ENCODE data around the gene CABLES1. TPM values are rescaled to one million over a fixed set of nuclear protein-coding genes. Genes with fewer than 3 reads are reported as not detected.
"Not testable (repeated sequence)": the region's sequence is repeated elsewhere in the genome, so short reads cannot be mapped to it uniquely, and the experiment has no call there.

CABLES1 gene
- total RNA-seq, 4 donors from 2014 or later: 6.6 to 28.5 (median 19.5) TPM

GRCh38 chr18:23107718-23108117, 27.6 kb upstream of the CABLES1 start:
- no peak for DNase-seq
- Histone ChIP-seq H3K4me1 (peaks cover 0 to 10% (median 0%) of the 10 kb centered on the region in 4 donors), H3K27me3 (no peaks in the 10 kb centered on the region), H3K4me3 (no peak overlapping the region), H3K36me3 (no peaks in the 10 kb centered on the region), H3K9me3 (peaks cover 0 to 3% (median 0%) of the 10 kb centered on the region in 4 donors), H3K27ac (no peak overlapping the region)
- no peak for TF ChIP-seq POLR2A (IDR thresholded peaks at IDR 0.05)
- TF ChIP-seq CTCF (IDR thresholded peaks at IDR 0.05): no peak

- no peaks in the 10 kb centered on the region for H3K36me3 ChIP-seq
- H3K27ac ChIP-seq: no peak overlapping the region
- peaks cover 0 to 10% (median 0%) of the 10 kb centered on the region in 4 donors for H3K4me1 ChIP-seq
- no peaks in the 10 kb centered on the region for H3K27me3 ChIP-seq
- DNase-seq: no peak
- TF ChIP-seq CTCF (IDR thresholded peaks at IDR 0.05): no peak
- TF ChIP-seq POLR2A (IDR thresholded peaks at IDR 0.05): no peak
- peaks cover 0 to 3% (median 0%) of the 10 kb centered on the region in 4 donors for H3K9me3 ChIP-seq
- H3K4me3 ChIP-seq: no peak overlapping the region
Observed at GRCh38 chr18:23108496-23108895, 26.8 kb upstream of the CABLES1 start.

- H3K27me3 ChIP-seq, H3K27ac ChIP-seq, H3K36me3 ChIP-seq, H3K4me1 ChIP-seq, H3K4me3 ChIP-seq, H3K9me3 ChIP-seq, DNase-seq: not testable (repeated sequence)
Observed at GRCh38 chr18:23109163-23109562, 26.1 kb upstream of the CABLES1 start.

GRCh38 chr18:23113576-23113975, 21.7 kb upstream of the CABLES1 start:
- H3K4me3 ChIP-seq: no peak overlapping the region
- H3K36me3 ChIP-seq: no peaks in the 10 kb centered on the region
- no peak overlapping the region for H3K27ac ChIP-seq
- TF ChIP-seq POLR2A (IDR thresholded peaks at IDR 0.05) (no peak), CTCF (IDR thresholded peaks at IDR 0.05) (no peak)
- peaks cover 0 to 12% (median 2%) of the 10 kb centered on the region in 4 donors for H3K4me1 ChIP-seq
- no peaks in the 10 kb centered on the region for H3K27me3 ChIP-seq
- no peak for DNase-seq
- H3K9me3 ChIP-seq: peaks cover 0 to 3% (median 0%) of the 10 kb centered on the region in 4 donors

- Histone ChIP-seq H3K4me3 (no peak overlapping the region), H3K27ac (peak overlapping the region in 2 of 4 donors; percentile 43 to 65), H3K4me1 (peaks cover 0 to 12% (median 2%) of the 10 kb centered on the region in 4 donors), H3K36me3 (no peaks in the 10 kb centered on the region), H3K27me3 (no peaks in the 10 kb centered on the region), H3K9me3 (peaks cover 0 to 3% (median 0%) of the 10 kb centered on the region in 4 donors)
- no peak for DNase-seq
- no peak for TF ChIP-seq POLR2A (IDR thresholded peaks at IDR 0.05)
- no peak for TF ChIP-seq CTCF (IDR thresholded peaks at IDR 0.05)
Observed at GRCh38 chr18:23114171-23114881, 21.0 kb upstream of the CABLES1 start.

GRCh38 chr18:23114911-23115310, 20.4 kb upstream of the CABLES1 start:
- H3K27ac ChIP-seq: peak overlapping the region in 2 of 4 donors; percentile 43 to 65
- DNase-seq: no peak
- TF ChIP-seq POLR2A (IDR thresholded peaks at IDR 0.05) (no peak), CTCF (IDR thresholded peaks at IDR 0.05) (no peak)
- H3K27me3 ChIP-seq: no peaks in the 10 kb centered on the region
- no peak overlapping the region for H3K4me3 ChIP-seq
- H3K36me3 ChIP-seq: no peaks in the 10 kb centered on the region
- peaks cover 0 to 3% (median 0%) of the 10 kb centered on the region in 4 donors for H3K9me3 ChIP-seq
- peaks cover 0 to 12% (median 2%) of the 10 kb centered on the region in 4 donors for H3K4me1 ChIP-seq

Measured in Peyer's patch (tissue), 4 donors.